Measurements from ENCODE around the gene PDCD4. TPM values are rescaled to one million over a fixed set of nuclear protein-coding genes. Genes with fewer than 3 reads are reported as not detected.

The PDCD4 gene
- total RNA-seq, 1 experiment from 2014 or later, result 32.7 TPM

- no peaks in the 10 kb centered on the region for H3K27me3 Mint-ChIP-seq (ENCODE audit: low read depth)
- CTCF ChIA-PET, result no interaction called here
- H3K36me3 Mint-ChIP-seq, result no peaks in the 10 kb centered on the region
- no peak for ATAC-seq
- DNase-seq (ENCODE audit: low spot score), result no peak
- no peak overlapping the region for H3K4me3 Mint-ChIP-seq
- peaks cover 5% of the 10 kb centered on the region; the same call in 1 of the 2 replicates for H3K4me1 Mint-ChIP-seq
- POLR2A ChIA-PET, result interaction anchor here (1.2 kb wide), 1 partner anchor 14 kb away, joined by 3 read pairs; the partner anchor contains the start of gene BBIP1
- TF ChIP-seq ZBTB43 (CRISPR knock-in tag; IDR thresholded peaks at IDR 0.05) (no peak), MLX (CRISPR knock-in tag; IDR thresholded peaks at IDR 0.05) (no peak), FOXP4 (CRISPR knock-in tag; IDR thresholded peaks at IDR 0.05) (no peak), NR3C1 (CRISPR knock-in tag; conservative IDR thresholded peaks at IDR 0.05; ENCODE audit: low read depth) (no peak), CREB1 (CRISPR knock-in tag; IDR thresholded peaks at IDR 0.05) (no peak), MXD4 (CRISPR knock-in tag; IDR thresholded peaks at IDR 0.05; ENCODE audit: borderline replicate concordance) (no peak), ZNF219 (CRISPR knock-in tag; IDR thresholded peaks at IDR 0.05; ENCODE audit: borderline replicate concordance) (no peak), AR (CRISPR knock-in tag; IDR thresholded peaks at IDR 0.05) (no peak)
- TF ChIP-seq, protein P1, sequence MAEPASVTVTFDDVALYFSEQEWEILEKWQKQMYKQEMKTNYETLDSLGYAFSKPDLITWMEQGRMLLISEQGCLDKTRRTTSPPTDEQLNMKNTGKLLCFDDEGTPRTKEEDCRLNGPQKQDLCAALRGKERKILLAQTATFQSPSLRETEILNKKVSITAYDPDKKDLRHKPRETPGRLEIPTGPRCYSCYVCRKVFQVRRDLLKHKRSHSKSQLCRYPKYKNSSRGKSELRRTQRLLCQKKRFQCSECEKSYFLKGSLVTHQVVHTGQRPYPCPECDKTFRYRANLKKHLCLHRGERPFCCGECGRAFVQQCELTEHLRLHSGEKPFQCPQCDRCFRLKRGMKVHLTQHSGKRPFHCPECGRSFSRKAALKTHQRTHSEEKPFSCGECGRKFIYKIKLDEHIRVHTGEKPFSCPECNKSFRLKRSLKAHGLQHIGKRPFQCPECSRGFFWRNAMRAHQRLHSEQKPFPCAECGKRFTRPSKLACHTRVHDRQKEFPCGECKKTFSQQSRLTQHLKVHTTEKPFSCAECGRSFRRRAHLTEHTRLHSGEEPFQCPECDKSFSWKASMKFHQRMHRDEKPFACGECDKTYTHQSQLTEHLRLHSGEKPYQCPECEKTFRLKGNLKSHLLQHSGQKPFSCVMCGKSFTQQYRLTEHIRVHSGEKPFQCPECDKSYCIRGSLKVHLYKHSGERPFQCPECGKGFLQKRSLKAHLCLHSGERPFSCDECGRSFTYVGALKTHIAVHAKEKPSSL (CRISPR knock-in tag; conservative IDR thresholded peaks at IDR 0.05), result no peak
- TF ChIP-seq, protein P2, sequence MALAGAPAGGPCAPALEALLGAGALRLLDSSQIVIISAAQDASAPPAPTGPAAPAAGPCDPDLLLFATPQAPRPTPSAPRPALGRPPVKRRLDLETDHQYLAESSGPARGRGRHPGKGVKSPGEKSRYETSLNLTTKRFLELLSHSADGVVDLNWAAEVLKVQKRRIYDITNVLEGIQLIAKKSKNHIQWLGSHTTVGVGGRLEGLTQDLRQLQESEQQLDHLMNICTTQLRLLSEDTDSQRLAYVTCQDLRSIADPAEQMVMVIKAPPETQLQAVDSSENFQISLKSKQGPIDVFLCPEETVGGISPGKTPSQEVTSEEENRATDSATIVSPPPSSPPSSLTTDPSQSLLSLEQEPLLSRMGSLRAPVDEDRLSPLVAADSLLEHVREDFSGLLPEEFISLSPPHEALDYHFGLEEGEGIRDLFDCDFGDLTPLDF (CRISPR knock-in tag; IDR thresholded peaks at IDR 0.05), result no peak
- H3K9me3 Mint-ChIP-seq, result no peaks in the 10 kb centered on the region; the same call in 1 of the 2 replicates
- H3K27ac Mint-ChIP-seq, result no peak overlapping the region; the same call in 1 of the 2 replicates
Measured at GRCh38 chr10:110932505-110933180, 60.9 kb downstream of the PDCD4 start.

GRCh38 chr10:110936757-110937156 lies 65.0 kb downstream of the PDCD4 start:
- DNase-seq (ENCODE audit: low spot score) (no peak), ATAC-seq (no peak)
- CTCF ChIA-PET, result interaction anchor here (1.2 kb wide), 1 partner anchor 133 kb away, joined by 5 read pairs; no protein-coding TSS in a partner anchor
- TF ChIP-seq RORB (CRISPR knock-in tag; IDR thresholded peaks at IDR 0.05), result no peak
- no peak for TF ChIP-seq MXD4 (CRISPR knock-in tag; IDR thresholded peaks at IDR 0.05; ENCODE audit: borderline replicate concordance)
- no peak for TF ChIP-seq KAT7 (CRISPR knock-in tag; IDR thresholded peaks at IDR 0.05; ENCODE audit: borderline replicate concordance)
- TF ChIP-seq ZNF416 (CRISPR knock-in tag; IDR thresholded peaks at IDR 0.05), result no peak
- TF ChIP-seq, protein P2 (CRISPR knock-in tag; IDR thresholded peaks at IDR 0.05), result no peak
- no peak for TF ChIP-seq USF2 (CRISPR knock-in tag; IDR thresholded peaks at IDR 0.05)
- POLR2A ChIA-PET, result no interaction called here
- peak overlapping the region; percentile 44; the same call in 1 of the 2 replicates for H3K27ac Mint-ChIP-seq
- H3K36me3 Mint-ChIP-seq, result no peaks in the 10 kb centered on the region; the same call in 1 of the 2 replicates
- peaks cover 5% of the 10 kb centered on the region for H3K4me1 Mint-ChIP-seq
- H3K27me3 Mint-ChIP-seq (ENCODE audit: low read depth), result no peaks in the 10 kb centered on the region
- no peak overlapping the region for H3K4me3 Mint-ChIP-seq
- H3K9me3 Mint-ChIP-seq, result no peaks in the 10 kb centered on the region; the same call in 1 of the 2 replicates

Data from WTC11 (cell line).